SH-SY5Y (cell line): ENCODE results near the gene TMEM139.

Source experiments
- GATA2 ChIP-seq: IDR thresholded peaks from 2 replicates; pipeline ENCODE4 v1.6.1; 2011; ENCODE audit warnings: mild to moderate bottlenecking, low read depth, low read length
- GATA3 ChIP-seq: IDR thresholded peaks from 2 replicates; pipeline ENCODE4 v1.6.1; 2011; ENCODE audit warnings: low read depth, mild to moderate bottlenecking, low read length, moderate library complexity

The TMEM139 gene

GRCh38 chr7:143295870-143296269 is 11.1 kb downstream of the TMEM139 start:
- TF ChIP-seq GATA2: no peak
- no peak for TF ChIP-seq GATA3

GRCh38 chr7:143296686-143297085 is 11.9 kb downstream of the TMEM139 start:
- TF ChIP-seq GATA3 (no peak), GATA2 (no peak)

GRCh38 chr7:143299346-143299745 is 14.6 kb downstream of the TMEM139 start:
- TF ChIP-seq GATA3 (no peak), GATA2 (no peak)

GRCh38 chr7:143299840-143300239 is 15.1 kb downstream of the TMEM139 start:
- TF ChIP-seq GATA2: no peak
- no peak for TF ChIP-seq GATA3

GRCh38 chr7:143300959-143301935 is 16.5 kb downstream of the TMEM139 start:
- no peak for TF ChIP-seq GATA2
- no peak for TF ChIP-seq GATA3

- TF ChIP-seq GATA3: no peak
- no peak for TF ChIP-seq GATA2
Observed at GRCh38 chr7:143303733-143304132, 19.0 kb downstream of the TMEM139 start.

GRCh38 chr7:143304938-143305337 is 20.2 kb downstream of the TMEM139 start:
- TF ChIP-seq GATA3: no peak
- no peak for TF ChIP-seq GATA2

GRCh38 chr7:143305423-143306070 is 20.8 kb downstream of the TMEM139 start:
- TF ChIP-seq GATA3 (no peak), GATA2 (no peak)

GRCh38 chr7:143308632-143309031 is 23.9 kb downstream of the TMEM139 start:
- TF ChIP-seq GATA2 (no peak), GATA3 (no peak)

GRCh38 chr7:143314127-143314526 is 29.4 kb downstream of the TMEM139 start:
- TF ChIP-seq GATA3 (no peak), GATA2 (no peak)

GRCh38 chr7:143315776-143316175 is 31.0 kb downstream of the TMEM139 start, which contains the start of gene CLCN1:
Gene CLCN1 (plus strand): TSS chr7:143316111. CDS start chr7:143316213, 102 bp downstream.
- no peak for TF ChIP-seq GATA2
- no peak for TF ChIP-seq GATA3

- no peak for TF ChIP-seq GATA2
- no peak for TF ChIP-seq GATA3
Observed at GRCh38 chr7:143316492-143316891, 31.7 kb downstream of the TMEM139 start.

GRCh38 chr7:143318661-143319060 is 33.9 kb downstream of the TMEM139 start:
- TF ChIP-seq GATA3: no peak
- TF ChIP-seq GATA2: no peak

GRCh38 chr7:143320620-143321019 is 35.9 kb downstream of the TMEM139 start:
- TF ChIP-seq GATA2: no peak
- no peak for TF ChIP-seq GATA3

- TF ChIP-seq GATA2: no peak
- no peak for TF ChIP-seq GATA3
Observed at GRCh38 chr7:143321242-143321641, 36.5 kb downstream of the TMEM139 start.

GRCh38 chr7:143321734-143322133 is 37.0 kb downstream of the TMEM139 start:
- no peak for TF ChIP-seq GATA3
- TF ChIP-seq GATA2: no peak
